CD4-positive, alpha-beta T cell (primary cell): ENCODE measurements around the gene CHST2. TPM values are rescaled to one million over a fixed set of nuclear protein-coding genes. Genes with fewer than 3 reads are reported as not detected.

Experiments
- ATAC-seq: fragments of 200-7000 bp; cut with Tn5 transposase; one replicate; pipeline ENCODE4 v1.10.0; 2022; ENCODE audit warnings: mild to moderate bottlenecking; ENCODE audit not compliant: poor library complexity
- CTCF ChIA-PET: fragments of 350-600 bp; sonication (Branson Sonifier 250); formaldehyde crosslinking; loops from one replicate; lab custom pipeline; 2021; ENCODE audit warnings: antibody characterized with exemption, inconsistent platforms; lab: Charles Lee
- POLR2A ChIA-PET: fragments of 350-600 bp; sonication (Branson Sonifier 250); formaldehyde crosslinking; loops from one replicate; lab custom pipeline; 2021; ENCODE audit warnings: antibody characterized with exemption, inconsistent platforms; lab: Charles Lee
- DNase-seq, 14 experiments: peaks; one replicate each; pipeline ENCODE4 v3.0.0-alpha.2; 2013 to 2020; ENCODE audit warnings: mixed read lengths in 2 of 14
- H3K27ac ChIP-seq, 2 donors: one replicate each; pipeline versions ENCODE4 v1.5.1 to v1.7.0; 2013; ENCODE audit warnings: low read length in 2 of 2, low read depth in 1 of 2, mild to moderate bottlenecking in 1 of 2
- H3K27me3 ChIP-seq, 2 experiments: 1 replicate in 1 of 2; 2 replicates in 1 of 2; pipeline versions ENCODE4 v1.6.1 to v1.7.0; 2013; ENCODE audit warnings: low read length in 2 of 2, control low read depth in 1 of 2, mild to moderate bottlenecking in 1 of 2, moderate library complexity in 1 of 2; ENCODE audit not compliant: insufficient read depth in 2 of 2, control insufficient read depth in 1 of 2
- H3K36me3 ChIP-seq: one replicate; pipeline ENCODE4 v1.6.1; 2013; ENCODE audit warnings: low read length, control low read depth; ENCODE audit not compliant: insufficient read depth
- H3K4me1 ChIP-seq: one replicate; pipeline ENCODE4 v1.6.1; 2013; ENCODE audit warnings: low read length, control low read depth; ENCODE audit not compliant: insufficient read depth
- H3K4me3 ChIP-seq: one replicate; pipeline ENCODE4 v1.5.1; 2013; ENCODE audit warnings: mild to moderate bottlenecking, low read length, moderate library complexity
- H3K9me3 ChIP-seq, 2 experiments: 1 replicate in 1 of 2; 2 replicates in 1 of 2; pipeline versions ENCODE4 v1.6.1 to v1.7.0; 2013; ENCODE audit warnings: low read length in 2 of 2, mild to moderate bottlenecking in 2 of 2, control low read depth in 1 of 2, moderate library complexity in 1 of 2; ENCODE audit not compliant: control insufficient read depth in 1 of 2, insufficient read depth in 1 of 2
- H3K27ac Mint-ChIP-seq: one replicate; pipeline ENCODE4 v1.8.0; 2020; ENCODE audit warnings: mixed read lengths
- H3K27me3 Mint-ChIP-seq: one replicate; pipeline ENCODE4 v1.8.0; 2021; ENCODE audit warnings: mixed read lengths
- H3K36me3 Mint-ChIP-seq: one replicate; pipeline ENCODE4 v1.8.0; 2021; ENCODE audit warnings: low read depth, mixed read lengths
- H3K4me1 Mint-ChIP-seq: one replicate; pipeline ENCODE4 v1.8.0; 2021; ENCODE audit warnings: low read depth, mixed read lengths
- H3K4me3 Mint-ChIP-seq: one replicate; pipeline ENCODE4 v1.8.0; 2020; ENCODE audit warnings: mild to moderate bottlenecking, mixed read lengths
- H3K9me3 Mint-ChIP-seq: one replicate; pipeline ENCODE4 v1.8.0; 2020; ENCODE audit warnings: mixed read lengths
- intact Hi-C, 2 experiments: fragments of 100-400 bp; cut with DNase I in 1 of 2; cut with micrococcal nuclease in 1 of 2; formaldehyde crosslinking; loops; one replicate each; pipeline versions ENCODE4 v1.15.1 to v1.9.0; 2023 to 2025; cut with DNase I, micrococcal nuclease
- total RNA-seq, 174 experiments: library from RNA in 2 of 174; stranded (reverse) in 2 of 174; gene quantifications; one replicate each; pipeline ENCODE4 v1.2.3 and lab custom pipeline; 2021 to 2026
- TF ChIP-seq, protein P1 (sequence below): fragments of 200-600 bp; IDR thresholded peaks from one replicate; pipeline ENCODE4 v1.8.0; 2022; ENCODE audit warnings: antibody characterized with exemption, mild to moderate bottlenecking

CHST2 gene
- total RNA-seq, 2 experiments from 2014 or later = 2.0 TPM

DNA sequence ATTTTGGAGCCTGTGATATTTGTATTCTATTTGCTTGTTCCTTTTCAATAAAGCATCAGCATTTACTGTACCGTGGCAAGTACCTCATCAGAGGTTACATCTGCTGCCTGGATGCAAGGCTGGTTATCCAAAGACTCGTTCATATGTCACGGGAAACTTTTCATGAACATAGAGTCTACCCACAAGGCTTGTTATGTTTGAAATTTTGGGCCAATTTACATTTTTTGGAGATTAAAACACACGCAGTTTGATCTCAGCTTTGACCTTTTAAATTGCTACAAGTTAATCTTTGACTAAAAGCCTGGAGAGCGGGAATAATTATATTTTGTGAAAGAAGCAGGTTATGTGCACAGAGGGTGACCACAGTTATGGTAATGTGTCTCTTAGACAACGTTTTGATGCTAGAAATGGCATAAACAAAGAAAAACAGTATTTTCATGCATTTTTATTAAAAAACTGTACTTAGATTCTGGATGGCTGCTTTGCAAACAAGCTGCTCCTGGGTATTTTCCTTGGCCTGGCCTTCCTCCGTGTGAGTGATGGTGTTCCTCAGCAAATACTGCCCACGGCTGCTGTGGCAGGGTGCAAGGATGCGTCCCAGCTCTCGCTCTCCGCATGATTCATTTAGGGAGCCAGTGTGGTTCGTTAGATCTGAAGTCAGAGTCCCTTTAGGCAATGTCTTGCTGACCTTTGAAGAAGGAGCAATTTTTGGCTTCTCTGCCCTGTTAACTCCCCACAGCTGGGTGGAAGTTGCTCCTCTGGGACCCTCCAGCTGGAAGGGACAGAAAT, 27.1 kb downstream of the CHST2 start:
- no peaks in the 10 kb centered on the region for H3K27me3 ChIP-seq
- POLR2A ChIA-PET = no interaction called here

DNA sequence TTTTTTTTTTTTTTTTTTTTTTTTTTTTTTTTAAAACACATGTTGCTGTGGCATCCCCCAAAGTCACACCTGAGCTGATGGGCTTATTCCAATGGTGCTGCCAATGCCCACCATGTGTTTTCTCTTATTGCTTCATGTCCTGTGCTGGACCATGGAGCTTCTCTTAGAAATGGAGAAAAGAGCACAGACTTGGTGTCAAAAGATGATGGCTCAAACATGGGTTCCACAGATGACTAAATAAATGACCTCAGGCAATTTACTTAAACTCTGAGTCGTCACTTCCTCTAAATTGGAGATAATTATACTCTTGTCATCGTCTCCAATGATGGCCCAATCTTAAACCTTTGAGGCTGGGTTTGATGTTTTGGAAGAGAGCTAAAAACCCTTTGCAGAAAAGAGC, 28.1 kb downstream of the CHST2 start:
- Histone ChIP-seq H3K9me3 (no peaks in the 10 kb centered on the region), H3K4me1 (no peaks in the 10 kb centered on the region), H3K4me3 (no peak overlapping the region), H3K27me3 (no peaks in the 10 kb centered on the region), H3K27ac (no peak overlapping the region), H3K36me3 (no peaks in the 10 kb centered on the region)
- Mint-ChIP-seq H3K9me3 (no peaks in the 10 kb centered on the region), H3K27ac (no peak overlapping the region), H3K36me3 (no peaks in the 10 kb centered on the region), H3K4me1 (peaks cover 14% of the 10 kb centered on the region), H3K27me3 (no peaks in the 10 kb centered on the region), H3K4me3 (no peak overlapping the region)
- TF ChIP-seq, protein P1, sequence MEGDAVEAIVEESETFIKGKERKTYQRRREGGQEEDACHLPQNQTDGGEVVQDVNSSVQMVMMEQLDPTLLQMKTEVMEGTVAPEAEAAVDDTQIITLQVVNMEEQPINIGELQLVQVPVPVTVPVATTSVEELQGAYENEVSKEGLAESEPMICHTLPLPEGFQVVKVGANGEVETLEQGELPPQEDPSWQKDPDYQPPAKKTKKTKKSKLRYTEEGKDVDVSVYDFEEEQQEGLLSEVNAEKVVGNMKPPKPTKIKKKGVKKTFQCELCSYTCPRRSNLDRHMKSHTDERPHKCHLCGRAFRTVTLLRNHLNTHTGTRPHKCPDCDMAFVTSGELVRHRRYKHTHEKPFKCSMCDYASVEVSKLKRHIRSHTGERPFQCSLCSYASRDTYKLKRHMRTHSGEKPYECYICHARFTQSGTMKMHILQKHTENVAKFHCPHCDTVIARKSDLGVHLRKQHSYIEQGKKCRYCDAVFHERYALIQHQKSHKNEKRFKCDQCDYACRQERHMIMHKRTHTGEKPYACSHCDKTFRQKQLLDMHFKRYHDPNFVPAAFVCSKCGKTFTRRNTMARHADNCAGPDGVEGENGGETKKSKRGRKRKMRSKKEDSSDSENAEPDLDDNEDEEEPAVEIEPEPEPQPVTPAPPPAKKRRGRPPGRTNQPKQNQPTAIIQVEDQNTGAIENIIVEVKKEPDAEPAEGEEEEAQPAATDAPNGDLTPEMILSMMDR = no peak
- POLR2A ChIA-PET = no interaction called here
- intact Hi-C loops = no loop called here
- no peak for DNase-seq
- CTCF ChIA-PET = no interaction called here
- no peak for ATAC-seq

More for the DNA sequence above, 27.1 kb downstream of the CHST2 start:
- TF ChIP-seq, protein P1 = no peak
- Histone ChIP-seq H3K27ac (no peak overlapping the region), H3K36me3 (no peaks in the 10 kb centered on the region), H3K9me3 (no peaks in the 10 kb centered on the region), H3K4me3 (no peak overlapping the region), H3K4me1 (no peaks in the 10 kb centered on the region)
- Mint-ChIP-seq H3K27me3 (no peaks in the 10 kb centered on the region), H3K36me3 (no peaks in the 10 kb centered on the region), H3K4me3 (no peak overlapping the region), H3K4me1 (peaks cover 4% of the 10 kb centered on the region), H3K27ac (no peak overlapping the region), H3K9me3 (no peaks in the 10 kb centered on the region)
- CTCF ChIA-PET = no interaction called here
- intact Hi-C loops = no loop called here
- ATAC-seq (no peak), DNase-seq (no peak)

DNA sequence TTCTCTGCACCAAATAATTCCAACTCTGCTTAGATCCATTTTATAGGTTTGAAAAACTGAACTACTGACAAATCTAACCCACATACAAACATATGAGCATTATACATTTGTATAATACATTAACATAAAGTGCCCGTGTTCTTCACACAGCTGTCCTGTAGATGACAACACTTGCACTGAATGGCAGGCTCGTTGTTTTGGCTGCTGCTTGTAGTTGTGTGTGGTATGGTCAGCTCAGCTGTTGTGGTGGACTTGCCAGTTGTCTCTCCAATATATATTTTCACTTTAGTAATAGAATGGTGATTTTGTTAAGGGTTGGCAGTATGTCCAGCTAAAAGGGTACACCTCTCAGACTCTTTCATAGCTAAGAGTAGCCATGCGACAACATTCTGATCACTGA, 30.5 kb downstream of the CHST2 start:
- intact Hi-C loops = no loop called here
- Histone ChIP-seq H3K4me1 (no peaks in the 10 kb centered on the region), H3K36me3 (no peaks in the 10 kb centered on the region), H3K27me3 (no peaks in the 10 kb centered on the region), H3K27ac (no peak overlapping the region), H3K9me3 (no peaks in the 10 kb centered on the region), H3K4me3 (no peak overlapping the region)
- no peaks in the 10 kb centered on the region for H3K9me3 Mint-ChIP-seq
- H3K27ac Mint-ChIP-seq = no peak overlapping the region
- no peaks in the 10 kb centered on the region for H3K36me3 Mint-ChIP-seq
- no peaks in the 10 kb centered on the region for H3K27me3 Mint-ChIP-seq
- DNase-seq = no peak
- CTCF ChIA-PET = no interaction called here
- POLR2A ChIA-PET = interaction anchor here (1.8 kb wide), 1 partner anchor 25 kb away, joined by 4 read pairs; no protein-coding TSS in a partner anchor
- ATAC-seq = no peak
- TF ChIP-seq, protein P1 = no peak
- H3K4me1 Mint-ChIP-seq = peaks cover 27% of the 10 kb centered on the region
- no peak overlapping the region for H3K4me3 Mint-ChIP-seq
